Middle frontal gyrus (tissue), 1 donor: Measurements from ENCODE around the gene ZEB2.

Experiments used
- DNase-seq: peaks from one replicate; pipeline ENCODE4 v3.0.0-alpha.2; 2015; ENCODE audit warnings: low spot score; ENCODE audit errors: extremely low spot score

ZEB2 gene

GRCh38 chr2:144519934-144520731 lies at the start of gene ZEB2:
ZEB2 (minus strand) TSS chr2:144520119; CDS start chr2:144517350, 2,769 bp downstream.
- no peak for DNase-seq

DNA sequence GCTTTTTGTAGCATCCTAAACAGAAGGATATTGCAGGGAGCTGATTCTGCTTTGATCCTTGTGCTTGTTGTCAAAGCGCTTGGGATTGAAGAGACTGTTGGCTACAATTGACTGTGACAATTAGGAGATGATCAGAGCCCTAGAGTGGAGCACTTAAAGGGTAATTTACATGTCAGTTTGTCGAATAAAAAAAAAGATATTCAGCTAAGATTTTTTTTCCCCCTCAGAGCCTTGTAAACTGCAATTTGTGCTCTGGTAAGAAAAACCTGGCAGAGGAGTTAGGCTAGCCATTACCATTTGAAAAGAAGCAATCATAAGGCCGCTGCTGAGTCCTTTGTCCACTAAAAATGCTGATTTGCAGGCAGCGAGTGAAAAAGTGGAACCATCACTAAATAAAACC lies 47.8 kb upstream of the ZEB2 start:
- no peak for DNase-seq

DNA sequence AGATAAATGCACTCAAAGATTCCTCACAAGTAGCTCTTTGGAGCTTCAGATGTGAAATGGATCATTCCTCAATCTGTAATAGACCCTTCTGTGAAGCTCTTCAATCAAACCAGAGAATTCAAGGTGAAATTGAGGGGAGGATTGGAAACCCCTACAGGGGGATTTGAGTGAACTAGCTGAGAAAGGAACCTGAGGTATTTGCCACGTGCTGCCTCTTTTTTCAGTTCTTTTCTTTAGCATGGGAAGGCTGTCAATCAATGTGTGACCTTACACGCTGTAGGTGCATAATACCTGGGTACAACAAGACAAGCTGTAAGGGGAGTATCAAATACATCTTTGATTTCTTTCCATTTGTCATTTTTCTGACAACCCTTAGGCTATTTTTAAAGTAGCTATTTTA lies 46.5 kb upstream of the ZEB2 start:
- no peak for DNase-seq

DNA sequence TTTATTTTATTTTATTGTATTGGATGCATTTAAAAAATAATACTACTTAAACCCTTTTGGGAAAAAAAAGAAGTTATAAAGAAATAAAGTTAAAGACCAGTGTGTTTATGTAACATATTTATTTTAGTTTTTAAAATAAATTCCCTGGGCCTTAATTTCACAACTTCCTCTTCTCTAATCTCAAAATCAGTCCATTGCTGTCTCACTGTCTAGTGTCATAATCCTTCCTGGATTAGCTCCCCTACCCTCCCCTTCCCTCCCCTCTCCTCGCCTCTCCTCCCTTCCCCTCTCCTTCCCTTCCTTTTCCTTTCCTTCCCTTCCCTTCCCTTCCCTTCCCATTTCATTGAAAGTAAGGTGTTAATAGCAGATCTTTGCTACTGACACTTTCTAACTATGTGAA lies 40.3 kb upstream of the ZEB2 start:
- no peak for DNase-seq

GRCh38 chr2:144559681-144560080 lies 39.8 kb upstream of the ZEB2 start:
- DNase-seq = no peak

DNA sequence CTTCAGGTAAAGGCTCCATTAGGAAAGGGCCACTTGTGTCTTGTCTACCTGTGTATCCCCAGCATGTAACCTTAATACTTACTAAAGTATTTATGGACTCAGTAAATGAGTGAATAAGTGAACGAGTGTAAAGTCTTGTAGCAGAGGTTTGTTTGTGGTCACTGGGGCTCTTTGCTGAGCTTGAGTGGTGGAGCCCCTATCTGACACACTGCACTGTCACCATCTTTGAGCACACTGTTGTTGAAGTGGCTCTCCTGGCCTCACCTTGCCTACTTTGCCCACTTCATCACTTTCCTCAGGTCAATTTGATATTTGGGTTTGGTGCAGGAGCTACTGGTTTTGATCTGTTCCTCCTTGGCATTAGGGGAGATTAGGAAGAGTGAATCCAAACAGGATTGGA lies 39.3 kb upstream of the ZEB2 start:
- no peak for DNase-seq

GRCh38 chr2:144554492-144555210 lies 34.7 kb upstream of the ZEB2 start:
- no peak for DNase-seq

DNA sequence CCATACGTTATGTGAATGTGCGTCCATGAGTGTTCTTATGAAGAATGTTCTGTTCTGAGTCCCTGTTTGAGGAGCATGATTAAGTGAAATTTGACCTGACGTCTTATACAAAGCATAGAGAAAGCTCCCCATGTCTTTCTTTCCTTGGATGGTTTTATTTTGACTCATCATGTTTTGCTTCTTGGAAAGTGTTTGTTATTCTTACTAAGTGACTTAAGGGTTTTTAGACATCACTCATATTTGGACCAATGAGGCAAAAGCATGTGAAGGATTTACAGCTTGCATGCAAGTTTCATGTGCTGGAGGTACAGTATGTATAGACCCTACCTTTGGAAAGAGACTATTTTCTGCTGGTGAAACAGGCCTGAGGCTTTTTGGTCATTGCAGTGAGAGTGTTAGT lies 33.5 kb upstream of the ZEB2 start:
- DNase-seq = no peak

- no peak for DNase-seq
These were observed 32.9 kb upstream of the ZEB2 start for GRCh38 chr2:144552821-144553220.

DNA sequence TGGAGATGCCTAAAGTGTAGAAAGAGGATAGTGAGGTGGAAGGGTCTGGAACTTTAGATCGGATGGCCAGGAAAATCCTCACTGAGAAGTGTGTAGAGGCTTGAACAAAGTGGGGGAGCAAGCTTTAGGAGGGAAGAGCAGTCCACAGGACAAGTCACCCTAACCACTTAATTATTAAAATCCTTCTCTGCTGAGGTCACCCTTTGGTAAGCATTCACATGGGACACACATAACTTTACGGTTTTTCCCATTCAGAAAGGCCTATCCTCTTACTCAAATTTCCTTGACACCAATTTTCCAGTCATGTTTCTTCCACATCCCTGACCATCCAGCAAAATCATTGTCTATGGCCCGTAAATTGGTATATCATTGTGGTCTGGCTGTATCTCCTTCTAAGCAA lies 31.0 kb upstream of the ZEB2 start:
- DNase-seq = no peak

GRCh38 chr2:144550084-144550483 lies 30.2 kb upstream of the ZEB2 start:
- no peak for DNase-seq

GRCh38 chr2:144548532-144549191 lies 28.7 kb upstream of the ZEB2 start:
- DNase-seq = no peak

DNA sequence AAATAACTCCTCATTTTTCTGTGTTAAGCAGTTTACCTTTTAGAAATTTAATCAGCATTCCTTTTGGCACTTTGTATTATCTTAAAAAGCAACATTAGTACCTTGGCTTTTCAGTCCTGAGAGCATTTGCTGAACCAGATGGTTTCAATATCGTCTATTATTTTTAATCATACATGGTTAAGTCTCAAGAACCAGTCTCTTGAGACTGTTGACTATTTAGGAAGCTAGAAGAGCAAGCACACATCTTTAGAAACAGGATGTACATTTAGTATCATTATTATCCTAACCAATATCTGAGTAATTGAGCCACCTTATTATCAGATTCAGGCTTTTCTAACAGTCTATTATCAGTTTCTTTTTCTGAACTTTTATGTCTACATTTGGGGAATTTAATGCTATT lies 28.2 kb upstream of the ZEB2 start:
- no peak for DNase-seq

- DNase-seq = no peak
These were observed 27.6 kb upstream of the ZEB2 start for GRCh38 chr2:144547494-144547893.

- DNase-seq = no peak
These were observed 27.0 kb upstream of the ZEB2 start for GRCh38 chr2:144546933-144547332.

GRCh38 chr2:144545787-144546186 lies 25.9 kb upstream of the ZEB2 start:
- no peak for DNase-seq

DNA sequence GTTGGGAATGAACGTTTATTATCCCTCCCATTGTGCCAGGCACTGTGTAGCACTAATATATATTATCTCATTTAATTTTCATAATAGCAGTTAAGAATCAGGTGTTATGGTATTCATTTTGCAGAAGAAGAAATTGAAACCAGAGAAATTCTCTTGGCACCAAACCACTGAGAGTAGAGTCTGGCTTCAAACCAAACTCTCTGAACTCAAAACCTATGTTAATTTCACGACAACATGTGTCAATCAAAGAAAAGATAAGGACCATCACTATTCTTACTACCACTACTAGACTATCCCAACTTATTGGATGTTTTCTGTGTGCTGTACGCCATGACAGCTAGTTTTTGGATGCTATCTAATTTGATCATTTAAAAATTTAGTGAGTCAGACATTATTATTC lies 24.1 kb upstream of the ZEB2 start:
- no peak for DNase-seq

DNA sequence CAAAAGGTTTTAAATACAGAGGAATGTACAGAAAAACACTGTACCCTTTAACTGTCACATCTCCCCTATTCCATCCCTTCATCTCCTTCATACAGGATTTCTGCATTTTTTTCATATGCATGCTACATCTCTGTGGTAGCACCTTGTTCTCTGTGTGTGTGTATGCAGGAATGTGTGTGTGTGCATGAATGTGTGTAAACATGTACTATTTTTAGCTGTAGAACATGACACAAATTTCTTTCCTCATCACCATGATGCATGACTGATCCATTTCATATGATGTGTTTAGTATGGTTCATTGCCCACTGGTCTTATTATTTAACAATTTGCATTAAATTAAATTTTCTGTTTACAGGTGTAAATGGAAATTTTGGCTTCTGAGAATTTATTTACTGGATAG lies 21.5 kb upstream of the ZEB2 start:
- no peak for DNase-seq

- no peak for DNase-seq
These were observed 19.4 kb upstream of the ZEB2 start for GRCh38 chr2:144539289-144539782.

DNA sequence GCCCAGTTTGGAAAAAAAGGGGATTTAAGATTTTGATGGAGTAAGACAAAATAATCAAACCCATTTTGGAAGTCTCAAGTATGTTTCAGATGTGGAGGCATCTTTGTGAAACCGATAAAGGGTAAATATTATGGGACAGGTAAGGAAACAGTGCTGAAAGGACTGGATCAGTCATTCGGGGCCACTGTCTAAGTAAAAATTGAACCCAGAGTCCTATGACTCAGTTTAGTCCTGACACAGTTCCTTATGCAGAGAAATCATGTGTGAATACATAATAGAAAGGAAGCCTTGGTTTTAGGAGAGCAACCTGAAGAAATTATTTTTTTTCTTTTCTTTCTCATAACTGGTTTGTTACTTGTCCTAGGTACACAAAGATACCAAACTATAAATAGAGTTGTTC lies 15.4 kb upstream of the ZEB2 start:
- no peak for DNase-seq

DNA sequence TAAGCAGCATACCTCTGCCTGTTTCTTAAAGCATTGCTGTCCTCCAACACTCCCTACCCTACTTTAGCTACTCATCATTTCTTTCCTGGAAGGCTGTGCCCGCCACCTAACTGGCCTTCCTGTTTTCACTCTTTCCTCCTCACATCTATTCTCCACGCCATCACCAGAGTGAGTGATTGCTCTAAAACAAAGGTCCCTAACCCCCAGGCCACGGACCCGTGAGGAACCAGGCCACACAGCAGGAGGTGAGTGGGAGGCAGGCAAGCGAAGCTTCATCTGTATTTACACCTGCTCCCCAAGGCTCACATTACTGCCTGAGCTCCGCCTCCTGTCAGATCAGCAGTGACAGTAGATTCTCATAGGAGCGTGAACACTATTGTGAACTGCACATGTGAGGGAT lies 13.3 kb upstream of the ZEB2 start:
- DNase-seq = no peak

DNA sequence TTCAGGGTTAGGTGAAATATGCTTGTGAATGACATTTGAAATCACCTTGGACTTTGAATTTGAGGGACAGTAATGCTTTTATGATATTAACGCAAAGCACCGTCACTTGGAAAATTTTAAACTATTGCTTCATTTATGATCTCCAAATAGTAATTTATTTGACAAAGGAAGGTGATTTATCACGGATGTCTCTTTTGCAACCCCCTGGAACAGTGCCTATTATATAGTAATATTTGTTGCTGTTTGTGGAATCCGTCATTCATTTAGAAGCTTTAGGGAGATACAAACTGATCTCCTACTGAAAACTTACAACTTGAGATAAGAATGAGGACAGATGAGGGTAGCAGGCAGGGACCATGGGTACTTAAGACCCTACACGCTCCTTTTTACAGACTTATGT lies 10.7 kb upstream of the ZEB2 start:
- no peak for DNase-seq
